ENCODE data around the gene ASB14. TPM values are rescaled to one million over a fixed set of nuclear protein-coding genes. Genes with fewer than 3 reads are reported as not detected.
"Not testable (repeated sequence)": the region's sequence is repeated elsewhere in the genome, so short reads cannot be mapped to it uniquely, and the experiment has no call there.

Gene ASB14
- total and polyA plus RNA-seq, 3 donors from 2014 or later, result 0.06 to 1.2 TPM; not detected in 1

- no peak for DNase-seq
- no peaks in the 10 kb centered on the region for H3K9me3 ChIP-seq
- TF ChIP-seq, protein P1, sequence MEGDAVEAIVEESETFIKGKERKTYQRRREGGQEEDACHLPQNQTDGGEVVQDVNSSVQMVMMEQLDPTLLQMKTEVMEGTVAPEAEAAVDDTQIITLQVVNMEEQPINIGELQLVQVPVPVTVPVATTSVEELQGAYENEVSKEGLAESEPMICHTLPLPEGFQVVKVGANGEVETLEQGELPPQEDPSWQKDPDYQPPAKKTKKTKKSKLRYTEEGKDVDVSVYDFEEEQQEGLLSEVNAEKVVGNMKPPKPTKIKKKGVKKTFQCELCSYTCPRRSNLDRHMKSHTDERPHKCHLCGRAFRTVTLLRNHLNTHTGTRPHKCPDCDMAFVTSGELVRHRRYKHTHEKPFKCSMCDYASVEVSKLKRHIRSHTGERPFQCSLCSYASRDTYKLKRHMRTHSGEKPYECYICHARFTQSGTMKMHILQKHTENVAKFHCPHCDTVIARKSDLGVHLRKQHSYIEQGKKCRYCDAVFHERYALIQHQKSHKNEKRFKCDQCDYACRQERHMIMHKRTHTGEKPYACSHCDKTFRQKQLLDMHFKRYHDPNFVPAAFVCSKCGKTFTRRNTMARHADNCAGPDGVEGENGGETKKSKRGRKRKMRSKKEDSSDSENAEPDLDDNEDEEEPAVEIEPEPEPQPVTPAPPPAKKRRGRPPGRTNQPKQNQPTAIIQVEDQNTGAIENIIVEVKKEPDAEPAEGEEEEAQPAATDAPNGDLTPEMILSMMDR (IDR thresholded peaks at IDR 0.05), result no peak
- no peak for TF ChIP-seq POLR2A (IDR thresholded peaks at IDR 0.05)
- no peaks in the 10 kb centered on the region for H3K4me1 ChIP-seq
- H3K36me3 ChIP-seq (ENCODE audit: low read depth, missing control alignments), result no peaks in the 10 kb centered on the region
- H3K27me3 ChIP-seq, result no peaks in the 10 kb centered on the region
- no peak overlapping the region for H3K4me3 ChIP-seq
- 96 to 97% methylated on average over 3 of the region's 3 CpGs for WGBS, 2 donors
- intact Hi-C loops (cut with DNase I; ENCODE audit: low total_unique reads), result no loop called here
- no peak overlapping the region for H3K27ac ChIP-seq
Observed at GRCh38 chr3:57314204-57314603, 21.7 kb upstream of the ASB14 start.

DNA sequence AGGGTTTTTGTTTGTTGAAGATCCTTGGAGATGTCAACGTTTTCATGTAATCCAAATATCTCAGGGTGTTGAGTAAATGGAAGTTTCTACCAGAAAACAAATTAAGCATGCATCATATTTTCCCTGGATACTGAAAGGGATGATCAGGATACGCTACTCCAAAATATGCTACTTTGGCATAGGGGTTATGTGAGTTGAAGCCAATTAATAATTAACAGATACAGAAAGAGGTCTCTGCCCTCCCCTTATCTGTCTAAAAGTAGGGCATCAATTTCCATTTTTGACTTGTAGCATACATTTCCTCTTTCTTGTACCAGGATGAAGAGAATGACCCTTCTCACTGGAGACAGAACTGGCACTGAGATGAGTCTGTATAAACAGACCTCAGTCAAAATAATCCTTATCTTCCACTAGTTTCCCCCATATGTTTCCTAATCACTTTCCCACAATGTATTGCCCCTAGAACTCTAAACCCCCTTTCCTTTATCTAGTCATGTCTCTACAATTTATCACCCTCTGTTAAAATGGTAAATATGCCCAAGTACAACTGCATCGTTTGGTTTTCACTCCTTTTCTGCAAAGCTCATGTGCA is 17.4 kb upstream of the ASB14 start:
- no peak for TF ChIP-seq POLR2A (IDR thresholded peaks at IDR 0.05)
- TF ChIP-seq, protein P1 (IDR thresholded peaks at IDR 0.05), result no peak
- Histone ChIP-seq H3K4me1 (no peaks in the 10 kb centered on the region), H3K4me3 (no peak overlapping the region), H3K9me3 (no peaks in the 10 kb centered on the region), H3K36me3 (ENCODE audit: low read depth, missing control alignments) (no peaks in the 10 kb centered on the region), H3K27me3 (no peaks in the 10 kb centered on the region), H3K27ac (no peak overlapping the region)
- intact Hi-C loops (cut with DNase I; ENCODE audit: low total_unique reads), result no loop called here
- no peak for DNase-seq
- 60 to 71% methylated on average over 3 of the region's 3 CpGs for WGBS, 2 donors

GRCh38 chr3:57303520-57303919 is 11.0 kb upstream of the ASB14 start:
- H3K27ac ChIP-seq; intact Hi-C loops (cut with DNase I; ENCODE audit: low total_unique reads); H3K36me3 ChIP-seq (ENCODE audit: low read depth, missing control alignments); H3K4me3 ChIP-seq; H3K4me1 ChIP-seq; H3K9me3 ChIP-seq; H3K27me3 ChIP-seq; DNase-seq: not testable (repeated sequence)
- 95 to 96% methylated on average over 7 of the region's 7 CpGs for WGBS, 2 donors

DNA sequence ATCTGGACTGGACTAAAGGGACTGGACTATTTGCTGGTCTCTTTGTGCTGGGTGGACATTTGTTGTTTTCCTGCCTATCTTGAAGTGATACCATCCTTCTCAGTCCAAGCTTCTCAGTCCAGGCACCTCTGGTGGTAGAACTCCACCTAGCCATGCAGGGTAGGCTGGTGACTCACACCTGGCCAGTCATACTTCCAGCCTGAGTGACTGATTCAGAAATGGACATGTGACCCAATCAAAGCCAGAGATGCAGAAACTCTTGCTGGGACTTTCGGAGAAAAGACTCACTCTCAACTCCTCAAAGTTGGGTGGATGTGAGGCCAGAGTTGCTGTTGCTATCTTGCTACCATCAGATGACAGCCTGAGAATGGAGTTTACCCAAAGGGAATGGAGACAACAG is 5.6 kb upstream of the ASB14 start:
- WGBS, 2 donors, result 87 to 100% methylated on average over 1 of the region's 1 CpG
- no peak overlapping the region for H3K27ac ChIP-seq
- H3K9me3 ChIP-seq, result no peaks in the 10 kb centered on the region
- H3K4me3 ChIP-seq, result no peak overlapping the region
- H3K36me3 ChIP-seq (ENCODE audit: low read depth, missing control alignments), result no peaks in the 10 kb centered on the region
- intact Hi-C loops (cut with DNase I; ENCODE audit: low total_unique reads), result no loop called here
- H3K4me1 ChIP-seq, result no peaks in the 10 kb centered on the region
- TF ChIP-seq, protein P1 (IDR thresholded peaks at IDR 0.05), result no peak
- no peak for TF ChIP-seq POLR2A (IDR thresholded peaks at IDR 0.05)
- H3K27me3 ChIP-seq, result no peaks in the 10 kb centered on the region
- no peak for DNase-seq

DNA sequence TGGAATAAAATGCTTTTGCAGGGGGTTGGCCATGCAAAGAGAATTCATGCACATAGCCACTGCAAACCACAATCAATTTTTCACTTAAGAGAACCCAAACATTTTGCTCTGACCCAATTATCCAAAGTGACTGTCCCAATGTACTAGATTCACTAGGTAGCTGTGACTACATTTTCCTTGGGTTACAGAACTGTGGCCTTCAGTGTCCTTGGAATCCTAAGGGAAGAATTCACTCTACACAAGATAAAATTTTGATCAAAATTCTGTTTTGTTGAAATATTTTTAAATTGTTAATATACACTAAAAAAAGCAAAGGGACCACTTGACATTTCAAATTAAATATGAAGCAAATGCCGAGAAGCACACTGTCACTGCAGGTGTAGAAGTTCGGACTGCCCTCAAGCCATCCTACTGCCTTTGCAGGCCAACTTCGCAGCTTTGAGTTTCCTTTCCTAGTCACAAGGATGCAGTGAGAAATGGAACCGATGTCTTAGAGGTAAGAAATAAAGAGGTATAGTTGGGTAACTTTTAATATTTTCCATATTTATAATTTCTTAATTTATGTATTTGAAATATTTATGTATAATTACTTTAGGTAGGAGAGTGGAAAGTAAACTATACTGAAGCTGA is 527 bp upstream of the ASB14 start:
- no peak overlapping the region for H3K4me3 ChIP-seq
- WGBS, 2 donors, result 85 to 94% methylated on average over 4 of the region's 4 CpGs
- H3K27me3 ChIP-seq, result no peaks in the 10 kb centered on the region
- TF ChIP-seq, protein P1 (IDR thresholded peaks at IDR 0.05), result no peak
- TF ChIP-seq POLR2A (IDR thresholded peaks at IDR 0.05), result no peak
- no peak for DNase-seq
- no peaks in the 10 kb centered on the region for H3K4me1 ChIP-seq
- H3K36me3 ChIP-seq (ENCODE audit: low read depth, missing control alignments), result no peaks in the 10 kb centered on the region
- no peaks in the 10 kb centered on the region for H3K9me3 ChIP-seq
- no peak overlapping the region for H3K27ac ChIP-seq
- intact Hi-C loops (cut with DNase I; ENCODE audit: low total_unique reads), result no loop called here
